Measurements from ENCODE around the gene CNTLN. TPM values are rescaled to one million over a fixed set of nuclear protein-coding genes. Genes with fewer than 3 reads are reported as not detected.

Gene CNTLN
- total and polyA plus RNA-seq, 2 experiments from 2014 or later: 17.7 to 21.8 TPM

DNA sequence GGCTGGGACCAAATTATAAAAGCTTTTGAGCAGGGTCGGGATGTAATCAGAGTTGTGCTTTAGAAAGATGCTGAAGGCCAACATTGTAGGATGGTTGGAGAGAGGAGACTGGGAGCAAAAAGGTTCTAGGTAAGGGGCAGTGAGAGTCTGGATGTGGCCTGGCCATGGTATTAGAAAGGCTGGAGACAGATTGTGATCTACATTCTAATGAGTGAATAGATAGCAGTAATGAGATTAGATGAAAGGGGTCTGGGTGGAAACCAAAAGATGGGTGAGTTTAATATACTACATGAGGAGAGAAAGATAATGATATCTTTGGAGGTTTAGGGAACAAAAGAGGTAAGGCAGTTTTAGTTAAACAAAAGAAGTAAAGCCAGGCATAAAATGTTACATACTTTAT, 355.3 kb downstream of the CNTLN start:
- no peaks in the 10 kb centered on the region for H3K27me3 Mint-ChIP-seq (ENCODE audit: insufficient read depth, low read depth, poor library complexity)
- Histone ChIP-seq H4K20me1 (replicated peaks; ENCODE audit: insufficient read depth) (no peaks in the 10 kb centered on the region), H3K4me3 (no peak overlapping the region), H3K27me3 (ENCODE audit: insufficient read depth) (no peaks in the 10 kb centered on the region), H3K9me2 (ENCODE audit: insufficient read depth) (no peaks in the 10 kb centered on the region), H2AFZ (no peak overlapping the region), H3K27ac (ENCODE audit: low read depth) (no peak overlapping the region), H3K4me1 (ENCODE audit: insufficient read depth) (no peaks in the 10 kb centered on the region), H3K36me3 (ENCODE audit: insufficient read depth) (no peaks in the 10 kb centered on the region), H3K4me2 (no peak overlapping the region), H3K79me2 (replicated peaks; ENCODE audit: insufficient read depth) (no peaks in the 10 kb centered on the region), H3F3A (replicated peaks; ENCODE audit: low read depth) (no peaks in the 10 kb centered on the region)
- H3K27ac Mint-ChIP-seq: no peak overlapping the region
- no peak overlapping the region for H3K4me3 Mint-ChIP-seq
- no peaks in the 10 kb centered on the region for H3K9me3 Mint-ChIP-seq
- no peaks in the 10 kb centered on the region for H3K36me3 Mint-ChIP-seq (ENCODE audit: low read depth)
- TF ChIP-seq NANOG (IDR thresholded peaks at IDR 0.05; ENCODE audit: borderline replicate concordance) (no peak), EZH2phosphoT487 (IDR thresholded peaks at IDR 0.05; ENCODE audit: unreplicated experiment) (no peak), EZH2 (IDR thresholded peaks at IDR 0.05; ENCODE audit: low read depth, unreplicated experiment) (no peak), STAT1 (IDR thresholded peaks at IDR 0.05; ENCODE audit: unreplicated experiment) (no peak), ZNF331 (CRISPR knock-in tag; IDR thresholded peaks at IDR 0.05; ENCODE audit: low read depth) (no peak), ZNF114 (CRISPR knock-in tag; IDR thresholded peaks at IDR 0.05) (no peak), CREB1 (CRISPR knock-in tag; IDR thresholded peaks at IDR 0.05; ENCODE audit: low read depth) (no peak), POLR2AphosphoS5 (IDR thresholded peaks at IDR 0.05; ENCODE audit: low read depth) (no peak), JUNB (IDR thresholded peaks at IDR 0.05; ENCODE audit: unreplicated experiment) (no peak)
- TF ChIP-seq, protein P1, sequence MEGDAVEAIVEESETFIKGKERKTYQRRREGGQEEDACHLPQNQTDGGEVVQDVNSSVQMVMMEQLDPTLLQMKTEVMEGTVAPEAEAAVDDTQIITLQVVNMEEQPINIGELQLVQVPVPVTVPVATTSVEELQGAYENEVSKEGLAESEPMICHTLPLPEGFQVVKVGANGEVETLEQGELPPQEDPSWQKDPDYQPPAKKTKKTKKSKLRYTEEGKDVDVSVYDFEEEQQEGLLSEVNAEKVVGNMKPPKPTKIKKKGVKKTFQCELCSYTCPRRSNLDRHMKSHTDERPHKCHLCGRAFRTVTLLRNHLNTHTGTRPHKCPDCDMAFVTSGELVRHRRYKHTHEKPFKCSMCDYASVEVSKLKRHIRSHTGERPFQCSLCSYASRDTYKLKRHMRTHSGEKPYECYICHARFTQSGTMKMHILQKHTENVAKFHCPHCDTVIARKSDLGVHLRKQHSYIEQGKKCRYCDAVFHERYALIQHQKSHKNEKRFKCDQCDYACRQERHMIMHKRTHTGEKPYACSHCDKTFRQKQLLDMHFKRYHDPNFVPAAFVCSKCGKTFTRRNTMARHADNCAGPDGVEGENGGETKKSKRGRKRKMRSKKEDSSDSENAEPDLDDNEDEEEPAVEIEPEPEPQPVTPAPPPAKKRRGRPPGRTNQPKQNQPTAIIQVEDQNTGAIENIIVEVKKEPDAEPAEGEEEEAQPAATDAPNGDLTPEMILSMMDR (conservative IDR thresholded peaks at IDR 0.05; ENCODE audit: low read depth in 2 of 2): no peak
- TF ChIP-seq, protein P2, sequence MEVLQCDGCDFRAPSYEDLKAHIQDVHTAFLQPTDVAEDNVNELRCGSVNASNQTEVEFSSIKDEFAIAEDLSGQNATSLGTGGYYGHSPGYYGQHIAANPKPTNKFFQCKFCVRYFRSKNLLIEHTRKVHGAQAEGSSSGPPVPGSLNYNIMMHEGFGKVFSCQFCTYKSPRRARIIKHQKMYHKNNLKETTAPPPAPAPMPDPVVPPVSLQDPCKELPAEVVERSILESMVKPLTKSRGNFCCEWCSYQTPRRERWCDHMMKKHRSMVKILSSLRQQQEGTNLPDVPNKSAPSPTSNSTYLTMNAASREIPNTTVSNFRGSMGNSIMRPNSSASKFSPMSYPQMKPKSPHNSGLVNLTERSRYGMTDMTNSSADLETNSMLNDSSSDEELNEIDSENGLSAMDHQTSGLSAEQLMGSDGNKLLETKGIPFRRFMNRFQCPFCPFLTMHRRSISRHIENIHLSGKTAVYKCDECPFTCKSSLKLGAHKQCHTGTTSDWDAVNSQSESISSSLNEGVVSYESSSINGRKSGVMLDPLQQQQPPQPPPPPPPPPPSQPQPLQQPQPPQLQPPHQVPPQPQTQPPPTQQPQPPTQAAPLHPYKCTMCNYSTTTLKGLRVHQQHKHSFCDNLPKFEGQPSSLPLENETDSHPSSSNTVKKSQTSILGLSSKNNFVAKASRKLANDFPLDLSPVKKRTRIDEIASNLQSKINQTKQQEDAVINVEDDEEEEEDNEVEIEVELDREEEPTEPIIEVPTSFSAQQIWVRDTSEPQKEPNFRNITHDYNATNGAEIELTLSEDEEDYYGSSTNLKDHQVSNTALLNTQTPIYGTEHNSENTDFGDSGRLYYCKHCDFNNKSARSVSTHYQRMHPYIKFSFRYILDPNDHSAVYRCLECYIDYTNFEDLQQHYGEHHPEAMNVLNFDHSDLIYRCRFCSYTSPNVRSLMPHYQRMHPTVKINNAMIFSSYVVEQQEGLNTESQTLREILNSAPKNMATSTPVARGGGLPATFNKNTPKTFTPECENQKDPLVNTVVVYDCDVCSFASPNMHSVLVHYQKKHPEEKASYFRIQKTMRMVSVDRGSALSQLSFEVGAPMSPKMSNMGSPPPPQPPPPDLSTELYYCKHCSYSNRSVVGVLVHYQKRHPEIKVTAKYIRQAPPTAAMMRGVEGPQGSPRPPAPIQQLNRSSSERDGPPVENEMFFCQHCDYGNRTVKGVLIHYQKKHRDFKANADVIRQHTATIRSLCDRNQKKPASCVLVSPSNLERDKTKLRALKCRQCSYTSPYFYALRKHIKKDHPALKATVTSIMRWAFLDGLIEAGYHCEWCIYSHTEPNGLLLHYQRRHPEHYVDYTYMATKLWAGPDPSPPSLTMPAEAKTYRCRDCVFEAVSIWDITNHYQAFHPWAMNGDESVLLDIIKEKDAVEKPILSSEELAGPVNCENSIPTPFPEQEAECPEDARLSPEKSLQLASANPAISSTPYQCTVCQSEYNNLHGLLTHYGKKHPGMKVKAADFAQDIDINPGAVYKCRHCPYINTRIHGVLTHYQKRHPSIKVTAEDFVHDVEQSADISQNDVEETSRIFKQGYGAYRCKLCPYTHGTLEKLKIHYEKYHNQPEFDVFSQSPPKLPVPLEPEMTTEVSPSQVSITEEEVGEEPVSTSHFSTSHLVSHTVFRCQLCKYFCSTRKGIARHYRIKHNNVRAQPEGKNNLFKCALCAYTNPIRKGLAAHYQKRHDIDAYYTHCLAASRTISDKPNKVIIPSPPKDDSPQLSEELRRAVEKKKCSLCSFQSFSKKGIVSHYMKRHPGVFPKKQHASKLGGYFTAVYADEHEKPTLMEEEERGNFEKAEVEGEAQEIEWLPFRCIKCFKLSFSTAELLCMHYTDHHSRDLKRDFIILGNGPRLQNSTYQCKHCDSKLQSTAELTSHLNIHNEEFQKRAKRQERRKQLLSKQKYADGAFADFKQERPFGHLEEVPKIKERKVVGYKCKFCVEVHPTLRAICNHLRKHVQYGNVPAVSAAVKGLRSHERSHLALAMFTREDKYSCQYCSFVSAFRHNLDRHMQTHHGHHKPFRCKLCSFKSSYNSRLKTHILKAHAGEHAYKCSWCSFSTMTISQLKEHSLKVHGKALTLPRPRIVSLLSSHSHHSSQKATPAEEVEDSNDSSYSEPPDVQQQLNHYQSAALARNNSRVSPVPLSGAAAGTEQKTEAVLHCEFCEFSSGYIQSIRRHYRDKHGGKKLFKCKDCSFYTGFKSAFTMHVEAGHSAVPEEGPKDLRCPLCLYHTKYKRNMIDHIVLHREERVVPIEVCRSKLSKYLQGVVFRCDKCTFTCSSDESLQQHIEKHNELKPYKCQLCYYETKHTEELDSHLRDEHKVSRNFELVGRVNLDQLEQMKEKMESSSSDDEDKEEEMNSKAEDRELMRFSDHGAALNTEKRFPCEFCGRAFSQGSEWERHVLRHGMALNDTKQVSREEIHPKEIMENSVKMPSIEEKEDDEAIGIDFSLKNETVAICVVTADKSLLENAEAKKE (CRISPR knock-in tag; IDR thresholded peaks at IDR 0.05): no peak
- TF ChIP-seq, protein P3, sequence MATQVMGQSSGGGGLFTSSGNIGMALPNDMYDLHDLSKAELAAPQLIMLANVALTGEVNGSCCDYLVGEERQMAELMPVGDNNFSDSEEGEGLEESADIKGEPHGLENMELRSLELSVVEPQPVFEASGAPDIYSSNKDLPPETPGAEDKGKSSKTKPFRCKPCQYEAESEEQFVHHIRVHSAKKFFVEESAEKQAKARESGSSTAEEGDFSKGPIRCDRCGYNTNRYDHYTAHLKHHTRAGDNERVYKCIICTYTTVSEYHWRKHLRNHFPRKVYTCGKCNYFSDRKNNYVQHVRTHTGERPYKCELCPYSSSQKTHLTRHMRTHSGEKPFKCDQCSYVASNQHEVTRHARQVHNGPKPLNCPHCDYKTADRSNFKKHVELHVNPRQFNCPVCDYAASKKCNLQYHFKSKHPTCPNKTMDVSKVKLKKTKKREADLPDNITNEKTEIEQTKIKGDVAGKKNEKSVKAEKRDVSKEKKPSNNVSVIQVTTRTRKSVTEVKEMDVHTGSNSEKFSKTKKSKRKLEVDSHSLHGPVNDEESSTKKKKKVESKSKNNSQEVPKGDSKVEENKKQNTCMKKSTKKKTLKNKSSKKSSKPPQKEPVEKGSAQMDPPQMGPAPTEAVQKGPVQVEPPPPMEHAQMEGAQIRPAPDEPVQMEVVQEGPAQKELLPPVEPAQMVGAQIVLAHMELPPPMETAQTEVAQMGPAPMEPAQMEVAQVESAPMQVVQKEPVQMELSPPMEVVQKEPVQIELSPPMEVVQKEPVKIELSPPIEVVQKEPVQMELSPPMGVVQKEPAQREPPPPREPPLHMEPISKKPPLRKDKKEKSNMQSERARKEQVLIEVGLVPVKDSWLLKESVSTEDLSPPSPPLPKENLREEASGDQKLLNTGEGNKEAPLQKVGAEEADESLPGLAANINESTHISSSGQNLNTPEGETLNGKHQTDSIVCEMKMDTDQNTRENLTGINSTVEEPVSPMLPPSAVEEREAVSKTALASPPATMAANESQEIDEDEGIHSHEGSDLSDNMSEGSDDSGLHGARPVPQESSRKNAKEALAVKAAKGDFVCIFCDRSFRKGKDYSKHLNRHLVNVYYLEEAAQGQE (IDR thresholded peaks at IDR 0.05; ENCODE audit: unreplicated experiment): no peak
- TF ChIP-seq, protein P4, sequence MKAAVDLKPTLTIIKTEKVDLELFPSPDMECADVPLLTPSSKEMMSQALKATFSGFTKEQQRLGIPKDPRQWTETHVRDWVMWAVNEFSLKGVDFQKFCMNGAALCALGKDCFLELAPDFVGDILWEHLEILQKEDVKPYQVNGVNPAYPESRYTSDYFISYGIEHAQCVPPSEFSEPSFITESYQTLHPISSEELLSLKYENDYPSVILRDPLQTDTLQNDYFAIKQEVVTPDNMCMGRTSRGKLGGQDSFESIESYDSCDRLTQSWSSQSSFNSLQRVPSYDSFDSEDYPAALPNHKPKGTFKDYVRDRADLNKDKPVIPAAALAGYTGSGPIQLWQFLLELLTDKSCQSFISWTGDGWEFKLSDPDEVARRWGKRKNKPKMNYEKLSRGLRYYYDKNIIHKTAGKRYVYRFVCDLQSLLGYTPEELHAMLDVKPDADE (IDR thresholded peaks at IDR 0.05): no peak
- ATAC-seq: no peak
- DNase-seq (ENCODE audit: low spot score): no peak
- no peaks in the 10 kb centered on the region for H3K4me1 Mint-ChIP-seq
